GM08714 (cell line): ENCODE measurements around the gene MEFV.
"Not testable (repeated sequence)": the region's sequence is repeated elsewhere in the genome, so short reads cannot be mapped to it uniquely, and the experiment has no call there.

ENCODE experiments used
- H3K4me3 ChIP-seq: fragments of 200-500 bp; sonication (Bioruptor generic); 2 replicates; pipeline ENCODE4 v1.5.1; 2014; ENCODE audit warnings: mild to moderate bottlenecking, low read length, inconsistent platforms
- ZNF274 ChIP-seq: IDR thresholded peaks from 2 replicates; pipeline ENCODE4 v1.6.1; 2012; ENCODE audit warnings: mild to moderate bottlenecking, low read depth, low read length

The MEFV gene

DNA sequence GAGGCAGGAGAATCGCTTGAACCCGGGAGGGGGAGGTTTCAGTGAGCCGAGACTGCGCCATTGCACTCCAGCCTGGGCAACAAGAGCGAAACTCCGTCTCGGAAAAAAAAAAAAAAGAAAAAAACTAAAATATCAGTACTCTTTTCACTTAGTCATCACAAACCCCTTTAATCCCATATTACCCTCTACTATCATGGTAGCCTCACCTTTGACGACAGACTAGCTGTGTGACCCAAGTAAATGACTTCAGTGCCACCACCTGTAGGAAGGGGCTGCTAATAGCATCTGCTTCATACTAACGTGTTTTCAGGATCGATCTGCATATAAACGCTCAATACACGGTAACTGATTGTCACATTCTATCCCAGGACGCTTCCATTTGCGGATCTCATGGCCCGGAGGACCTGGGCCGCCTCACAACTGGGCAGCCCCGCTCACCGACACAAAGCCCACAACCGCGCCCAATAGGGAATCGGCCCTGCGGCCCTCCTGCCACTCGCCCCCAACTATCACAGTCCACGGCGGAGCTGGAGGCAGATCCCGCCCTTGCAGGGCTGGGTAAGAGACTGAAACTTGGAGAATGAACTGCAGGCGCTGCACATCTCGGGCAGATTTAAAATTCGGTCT is 25.8 kb upstream of the MEFV start:
- H3K4me3 ChIP-seq, result peak overlapping the region; percentile 80
- no peak for TF ChIP-seq ZNF274

DNA sequence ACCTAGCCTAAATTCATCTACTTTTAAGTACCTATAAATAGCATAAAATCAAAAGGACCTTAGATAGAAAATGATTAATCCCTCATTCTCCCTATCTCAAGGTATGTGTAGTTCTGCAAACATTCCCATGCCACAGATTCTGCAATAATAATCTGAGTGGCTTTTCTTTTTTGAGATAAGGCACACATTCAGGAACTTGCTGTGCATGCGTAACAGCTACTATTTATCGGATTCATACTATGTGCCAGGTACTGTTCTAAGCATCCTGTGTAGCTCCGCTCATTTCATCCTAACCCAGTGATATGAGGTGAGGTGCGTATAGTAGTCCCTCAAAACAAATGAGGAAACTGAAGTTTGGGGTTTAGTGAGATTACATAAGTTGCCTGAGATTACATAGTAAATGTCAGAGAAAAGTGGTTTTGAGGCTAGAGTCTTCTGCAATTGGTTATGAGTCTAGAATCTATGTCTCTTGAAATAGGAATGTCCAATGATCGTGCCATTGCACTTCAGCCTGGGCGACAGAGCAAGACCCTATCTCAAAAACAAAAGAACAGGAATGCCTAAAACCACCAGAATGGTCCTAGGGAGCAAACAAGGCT is 24.9 kb upstream of the MEFV start:
- no peak overlapping the region for H3K4me3 ChIP-seq
- TF ChIP-seq ZNF274, result no peak

DNA sequence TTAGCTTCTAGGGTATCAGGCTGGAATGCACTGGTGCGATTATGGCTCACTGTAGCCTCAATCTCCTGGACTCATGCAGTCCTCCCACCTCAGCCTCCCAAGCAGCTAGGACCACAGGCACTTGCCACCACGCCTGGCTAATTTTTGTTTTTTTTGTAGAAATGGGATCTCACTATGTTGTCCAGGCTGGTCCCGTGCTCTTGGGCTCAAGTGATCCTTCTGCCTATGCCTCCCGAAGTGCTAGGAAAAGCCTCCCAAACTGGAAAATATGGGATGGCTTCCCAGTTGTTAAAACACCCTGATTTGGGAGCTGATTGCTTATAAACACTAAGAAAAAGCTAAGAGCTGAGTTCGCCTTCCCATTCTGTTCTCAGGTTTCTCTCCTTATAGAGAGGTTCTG is 20.2 kb upstream of the MEFV start:
- no peak overlapping the region for H3K4me3 ChIP-seq
- TF ChIP-seq ZNF274, result no peak

DNA sequence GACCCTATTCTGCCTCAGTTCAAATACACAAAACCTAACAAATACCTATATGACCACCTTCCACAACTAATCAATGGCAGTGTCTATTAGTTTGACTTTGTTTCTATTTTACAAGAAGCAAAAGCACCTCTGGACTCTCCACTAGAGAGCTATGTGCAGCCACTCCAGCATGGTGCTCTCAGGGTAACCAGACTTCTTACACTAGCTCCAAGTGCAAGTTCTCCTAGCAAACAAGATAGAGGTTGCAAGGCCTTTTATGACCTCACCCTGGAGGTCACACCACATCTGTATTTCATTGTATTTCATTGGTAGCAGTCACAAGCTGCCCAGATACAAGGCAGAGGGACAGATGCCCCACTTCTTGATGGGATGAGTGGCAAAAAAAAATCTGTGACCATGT is 18.5 kb upstream of the MEFV start:
- H3K4me3 ChIP-seq, result no peak overlapping the region
- no peak for TF ChIP-seq ZNF274

DNA sequence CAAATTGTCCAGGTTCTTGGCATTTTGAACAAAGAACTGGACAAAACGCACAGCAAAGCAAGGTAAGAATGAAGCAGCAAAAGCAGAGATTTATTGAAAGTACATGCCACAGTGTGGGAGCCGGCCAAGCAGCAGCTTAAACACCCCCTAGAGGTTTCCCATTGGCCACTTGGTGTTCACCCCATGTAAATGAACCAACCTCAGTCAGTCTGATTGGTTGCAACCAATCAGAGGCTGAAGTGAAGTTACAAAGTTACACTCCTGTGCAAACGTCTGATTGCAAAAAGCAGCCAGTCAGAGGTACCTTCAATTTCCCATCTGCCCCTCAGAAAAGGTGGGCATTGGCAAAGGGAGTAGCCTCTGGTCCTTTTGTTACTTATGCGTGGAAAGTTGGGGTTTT is 18.1 kb upstream of the MEFV start:
- H3K4me3 ChIP-seq, result no peak overlapping the region
- no peak for TF ChIP-seq ZNF274

DNA sequence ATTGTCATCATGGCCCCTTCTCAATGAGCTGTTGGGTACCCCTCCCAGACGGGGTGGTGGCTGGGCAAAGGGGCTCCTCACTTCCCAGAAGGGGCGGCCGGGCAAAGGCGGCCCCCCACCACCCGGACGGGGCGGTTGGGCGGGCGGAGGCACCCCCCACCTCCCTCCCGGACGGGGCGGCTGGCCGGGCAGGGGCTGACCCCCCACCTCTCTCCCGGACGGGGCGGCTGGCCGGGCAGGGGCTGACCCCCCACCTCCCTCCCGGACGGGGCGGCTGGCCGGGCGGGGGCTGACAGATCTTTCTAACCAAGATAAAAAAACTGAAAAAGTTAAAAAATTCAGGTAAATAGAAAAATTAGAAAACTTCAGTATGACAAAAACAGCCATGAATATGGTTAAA is 14.8 kb upstream of the MEFV start:
- not testable (repeated sequence) for H3K4me3 ChIP-seq

DNA sequence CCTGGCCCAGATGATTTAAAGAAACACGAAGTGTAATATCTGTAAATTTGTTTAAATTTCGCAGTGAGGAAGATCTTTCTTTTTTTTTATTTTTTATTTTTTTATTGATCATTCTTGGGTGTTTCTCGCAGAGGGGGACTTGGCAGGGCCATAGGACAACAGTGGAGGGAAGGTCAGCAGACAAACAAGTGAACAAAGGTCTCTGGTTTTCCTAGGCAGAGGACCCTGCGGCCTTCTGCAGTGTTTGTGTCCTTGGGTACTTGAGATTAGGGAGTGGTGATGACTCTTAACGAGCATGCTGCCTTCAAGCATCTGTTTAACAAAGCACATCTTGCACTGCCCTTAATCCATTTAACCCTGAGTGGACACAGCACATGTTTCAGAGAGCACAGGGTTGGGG is 14.3 kb upstream of the MEFV start:
- H3K4me3 ChIP-seq, result not testable (repeated sequence)

DNA sequence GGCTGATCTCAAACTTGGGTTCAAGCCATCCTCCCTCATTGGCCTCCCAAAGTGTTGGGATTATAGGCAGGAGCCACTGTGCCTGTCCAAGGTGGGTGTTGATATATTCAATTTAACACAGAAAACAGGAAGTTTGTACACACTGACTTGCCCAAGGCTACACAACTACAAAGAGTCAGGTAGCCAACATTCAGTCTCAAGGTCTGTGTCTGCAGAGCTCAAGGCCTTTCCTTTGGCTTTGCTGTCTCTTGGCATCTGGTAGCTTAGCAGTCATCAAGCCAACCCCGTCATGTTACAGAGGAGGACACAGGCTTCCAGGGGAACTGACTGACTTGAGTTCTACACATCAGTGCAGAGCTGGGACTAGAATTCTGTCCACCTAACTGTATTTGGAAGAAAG is 11.9 kb upstream of the MEFV start:
- no peak for TF ChIP-seq ZNF274
- H3K4me3 ChIP-seq, result no peak overlapping the region

DNA sequence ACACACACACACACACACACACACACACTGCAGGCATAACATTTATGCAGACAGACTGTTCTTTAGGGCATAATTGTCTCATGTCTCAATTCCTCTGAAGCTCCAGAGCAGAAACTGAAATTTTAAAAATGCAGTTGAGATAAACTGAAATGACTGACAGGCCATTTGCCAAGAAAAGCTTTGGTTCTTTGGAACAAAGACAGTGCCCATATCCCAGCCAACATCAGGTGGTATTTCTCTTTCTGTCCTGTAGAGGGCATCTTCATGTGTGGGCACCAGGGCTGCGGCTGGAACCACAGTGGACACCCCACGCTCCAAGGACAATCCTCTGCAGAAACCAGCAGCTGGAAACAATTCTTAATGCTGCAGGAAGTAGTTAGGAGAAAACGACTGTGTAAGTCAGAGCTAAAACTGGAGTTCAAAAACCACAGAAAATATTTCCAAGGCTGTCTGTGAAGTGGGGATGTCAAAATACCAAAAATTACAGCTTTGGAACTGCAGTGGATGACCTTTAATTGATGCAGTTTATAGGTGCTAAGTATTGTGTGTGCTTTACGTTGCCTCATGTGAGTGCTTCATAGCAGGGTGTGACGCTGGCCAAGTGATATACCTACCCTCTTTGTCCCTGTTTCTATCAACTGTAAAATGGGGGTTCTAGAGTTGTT is 10.6 kb upstream of the MEFV start:
- TF ChIP-seq ZNF274, result no peak

DNA sequence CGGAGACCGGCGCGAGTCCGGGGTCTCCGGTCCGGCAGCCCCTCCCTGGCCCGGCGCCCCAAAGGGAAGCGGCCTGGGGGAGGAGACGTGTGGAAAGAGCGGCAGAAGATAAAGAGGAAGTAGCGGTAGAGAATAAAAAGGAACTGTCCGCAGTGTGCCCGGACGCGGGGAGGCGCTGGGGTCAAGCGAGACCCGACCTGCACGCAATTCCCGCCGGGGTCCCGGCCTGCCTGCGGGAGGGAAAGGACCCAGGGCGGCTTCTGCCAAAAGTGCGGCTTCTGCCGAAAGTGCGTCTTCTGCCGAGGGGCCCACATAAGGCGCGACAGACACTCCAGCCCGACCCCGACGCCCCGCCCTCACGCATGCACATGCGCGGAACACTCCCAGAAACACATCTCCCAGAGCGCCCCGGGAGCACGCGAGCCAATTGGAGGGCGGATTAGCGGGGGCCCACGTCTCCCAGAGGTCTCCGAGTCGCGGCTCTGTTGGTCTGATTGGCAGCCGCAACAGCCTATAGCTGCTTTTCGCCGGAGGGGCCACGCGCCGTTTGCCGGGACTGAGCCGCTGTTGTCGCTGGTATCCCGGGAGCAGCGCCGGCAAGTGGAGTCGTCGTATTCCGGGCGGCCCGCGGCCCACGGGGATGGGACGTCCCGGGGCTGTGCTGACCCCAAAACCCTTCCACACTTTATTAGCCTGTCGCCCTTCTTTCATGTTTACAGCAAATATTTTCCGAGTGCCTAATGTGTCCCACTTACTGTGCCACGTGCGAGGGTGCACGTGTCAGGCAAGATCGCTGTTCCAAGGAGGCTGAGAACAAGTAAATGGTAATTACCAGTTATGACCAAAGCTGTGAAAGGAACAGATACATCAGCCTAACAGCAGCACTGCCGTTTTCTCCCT is 8.0 kb upstream of the MEFV start:
- TF ChIP-seq ZNF274, result no peak
- peak overlapping the region; percentile 75 for H3K4me3 ChIP-seq

More for the DNA sequence above, 10.6 kb upstream of the MEFV start:
- no peak overlapping the region for H3K4me3 ChIP-seq

DNA sequence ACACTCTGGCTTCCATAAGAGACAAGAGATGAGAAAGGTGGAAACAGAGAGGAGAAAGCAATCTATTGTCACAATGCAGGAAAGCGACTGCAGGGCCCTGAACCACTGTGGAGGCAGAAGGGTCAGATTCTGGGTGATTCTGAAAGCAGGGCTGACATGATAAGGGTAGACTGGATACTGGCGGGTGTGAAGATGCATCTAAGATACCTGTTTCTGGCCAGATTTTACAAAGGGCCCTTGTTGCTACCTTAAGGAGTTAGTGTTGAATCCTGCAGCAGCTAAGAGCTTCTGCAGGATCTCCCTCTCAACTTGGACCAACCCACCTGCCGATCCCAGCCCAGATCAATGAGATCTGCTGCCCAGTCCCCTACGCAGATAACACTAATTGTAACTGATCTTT is 6.1 kb upstream of the MEFV start:
- no peak overlapping the region for H3K4me3 ChIP-seq
- TF ChIP-seq ZNF274, result no peak

DNA sequence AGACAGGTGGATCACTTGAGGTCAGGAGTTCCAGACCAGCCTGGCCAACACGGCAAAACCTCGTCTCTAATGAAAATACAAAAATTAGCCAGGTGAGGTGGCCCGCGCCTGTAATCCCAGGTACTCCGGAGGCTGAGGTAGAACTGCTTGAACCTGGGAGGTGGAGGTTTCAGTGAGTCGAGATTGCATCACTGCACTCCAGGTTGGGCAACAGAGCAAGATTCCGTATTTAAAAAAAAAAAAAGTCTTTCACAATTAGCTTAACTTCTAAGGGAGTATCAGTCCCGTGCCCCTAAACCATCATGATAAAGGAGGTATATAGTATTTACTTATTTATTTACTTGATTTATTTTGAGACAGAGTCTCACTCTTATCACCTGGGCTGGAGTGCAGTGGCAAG is 3.4 kb upstream of the MEFV start:
- no peak overlapping the region for H3K4me3 ChIP-seq
- no peak for TF ChIP-seq ZNF274

DNA sequence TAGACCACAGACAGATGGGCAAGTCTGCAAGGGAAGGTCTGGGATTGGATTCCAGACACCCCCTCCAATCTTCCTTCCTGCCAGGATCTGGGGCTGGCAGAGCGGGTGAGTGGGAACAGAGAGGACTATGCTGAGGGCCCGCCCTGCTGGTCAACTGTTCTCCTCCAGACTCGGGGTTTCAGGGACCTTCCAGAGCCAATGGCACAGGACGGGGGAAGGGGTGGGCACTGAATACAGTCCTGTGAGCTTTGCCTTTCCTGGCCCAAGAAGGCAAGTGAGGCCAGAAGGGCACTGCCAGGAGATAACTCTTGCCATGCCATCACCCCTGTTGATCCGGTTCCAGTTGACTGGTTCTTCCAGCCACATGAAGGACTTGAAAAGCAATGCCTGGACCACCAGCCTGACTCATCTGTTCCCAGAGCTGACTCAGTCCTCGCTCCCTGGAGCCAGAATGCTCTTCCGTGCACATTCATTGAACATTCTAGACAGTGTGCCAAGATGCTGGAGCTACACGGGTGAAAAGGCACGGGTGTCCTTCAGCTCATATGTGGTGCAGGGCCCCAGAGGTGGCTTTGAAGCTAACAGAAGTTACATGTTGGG is 533 bp upstream of the MEFV start:
- no peak for TF ChIP-seq ZNF274
- H3K4me3 ChIP-seq, result no peak overlapping the region

DNA sequence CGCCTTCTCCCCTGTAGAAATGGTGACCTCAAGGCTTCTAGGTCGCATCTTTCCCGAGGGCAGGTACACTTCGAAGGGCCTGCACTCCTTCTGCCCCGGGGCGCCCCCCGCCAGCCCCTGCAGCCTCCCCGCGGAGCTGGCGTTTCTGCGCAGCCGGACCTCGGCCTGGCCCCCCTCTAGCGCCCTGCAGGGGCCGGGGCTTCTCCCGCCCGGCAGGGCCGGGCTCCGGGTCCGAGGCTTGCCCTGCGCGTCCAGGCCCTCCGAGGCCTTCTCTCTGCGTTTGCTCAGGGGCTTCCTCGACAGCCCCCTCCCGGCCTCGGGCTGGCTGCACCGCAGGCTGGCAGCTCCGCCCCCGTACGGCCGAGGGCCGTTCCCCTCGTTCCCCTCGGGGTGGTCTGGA is 2.1 kb downstream of the MEFV start:
- TF ChIP-seq ZNF274, result no peak
- no peak overlapping the region for H3K4me3 ChIP-seq
